Fibroblast of the aortic adventitia (primary cell): ENCODE measurements around the gene SORBS2. TPM values are rescaled to one million over a fixed set of nuclear protein-coding genes. Genes with fewer than 3 reads are reported as not detected.

Experiments
- DNase-seq: peaks from one replicate; pipeline ENCODE4 v3.0.0-alpha.2; 2010; ENCODE audit warnings: low read depth
- H3K4me3 ChIP-seq: 2 replicates; pipeline ENCODE4 v1.5.1; 2011; ENCODE audit warnings: low read depth, mild to moderate bottlenecking, control low read depth, low read length, moderate library complexity
- total RNA-seq: library from RNA; depleted of rRNA; stranded (reverse); fragments of >200 nt; gene quantifications from 2 replicates; pipeline ENCODE4 v1.2.3, GENCODE V29; 2012; ENCODE audit warnings: low replicate concordance
- TF ChIP-seq, protein P1 (sequence below): IDR thresholded peaks from 2 replicates; pipeline ENCODE4 v1.5.1; 2011; ENCODE audit warnings: mild to moderate bottlenecking, low read length, control low read depth, inconsistent platforms; ENCODE audit not compliant: insufficient read depth

The SORBS2 gene
- total RNA-seq, 1 donor = 2.8 TPM

- TF ChIP-seq, protein P1, sequence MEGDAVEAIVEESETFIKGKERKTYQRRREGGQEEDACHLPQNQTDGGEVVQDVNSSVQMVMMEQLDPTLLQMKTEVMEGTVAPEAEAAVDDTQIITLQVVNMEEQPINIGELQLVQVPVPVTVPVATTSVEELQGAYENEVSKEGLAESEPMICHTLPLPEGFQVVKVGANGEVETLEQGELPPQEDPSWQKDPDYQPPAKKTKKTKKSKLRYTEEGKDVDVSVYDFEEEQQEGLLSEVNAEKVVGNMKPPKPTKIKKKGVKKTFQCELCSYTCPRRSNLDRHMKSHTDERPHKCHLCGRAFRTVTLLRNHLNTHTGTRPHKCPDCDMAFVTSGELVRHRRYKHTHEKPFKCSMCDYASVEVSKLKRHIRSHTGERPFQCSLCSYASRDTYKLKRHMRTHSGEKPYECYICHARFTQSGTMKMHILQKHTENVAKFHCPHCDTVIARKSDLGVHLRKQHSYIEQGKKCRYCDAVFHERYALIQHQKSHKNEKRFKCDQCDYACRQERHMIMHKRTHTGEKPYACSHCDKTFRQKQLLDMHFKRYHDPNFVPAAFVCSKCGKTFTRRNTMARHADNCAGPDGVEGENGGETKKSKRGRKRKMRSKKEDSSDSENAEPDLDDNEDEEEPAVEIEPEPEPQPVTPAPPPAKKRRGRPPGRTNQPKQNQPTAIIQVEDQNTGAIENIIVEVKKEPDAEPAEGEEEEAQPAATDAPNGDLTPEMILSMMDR = no peak
- H3K4me3 ChIP-seq = no peak overlapping the region
- DNase-seq = peak; percentile 74
Observed at GRCh38 chr4:185847352-185848097, 35.5 kb upstream of the SORBS2 start.

DNA sequence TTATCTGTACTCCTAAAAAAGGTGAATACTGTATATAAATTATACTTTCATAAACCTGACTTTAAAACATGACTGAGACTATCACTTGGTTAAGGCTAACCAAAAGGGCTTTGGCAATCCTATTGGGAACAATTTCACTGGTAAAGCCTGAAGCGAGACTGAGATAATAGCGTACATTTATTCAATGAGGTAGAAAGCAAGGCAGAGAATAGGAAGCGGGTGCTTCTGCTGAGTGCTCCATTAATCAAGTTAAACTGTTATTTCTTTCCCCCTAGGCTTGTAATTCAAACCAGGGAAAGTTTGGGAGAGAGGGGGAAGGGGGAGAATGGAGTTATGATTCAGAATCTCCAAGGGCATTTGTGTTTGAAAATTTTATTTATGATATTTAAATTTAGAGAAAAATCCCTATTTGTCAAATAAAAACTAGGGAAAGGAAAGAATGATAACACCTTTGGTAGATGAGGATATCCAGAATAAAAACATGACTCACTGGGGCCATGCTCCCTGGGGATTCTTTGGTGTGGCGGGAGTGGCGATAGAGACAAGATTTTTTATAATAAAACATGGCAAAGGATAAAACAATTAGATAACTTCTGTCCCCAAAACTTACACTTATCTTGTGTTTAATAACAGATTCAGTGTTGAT lies 34.6 kb upstream of the SORBS2 start:
- H3K4me3 ChIP-seq = no peak overlapping the region
- TF ChIP-seq, protein P1 = no peak
- no peak for DNase-seq

GRCh38 chr4:185845966-185846365 lies 34.0 kb upstream of the SORBS2 start:
- TF ChIP-seq, protein P1 = no peak
- no peak overlapping the region for H3K4me3 ChIP-seq
- no peak for DNase-seq

GRCh38 chr4:185841451-185841850 lies 29.5 kb upstream of the SORBS2 start:
- no peak for DNase-seq
- TF ChIP-seq, protein P1 = no peak
- no peak overlapping the region for H3K4me3 ChIP-seq

DNA sequence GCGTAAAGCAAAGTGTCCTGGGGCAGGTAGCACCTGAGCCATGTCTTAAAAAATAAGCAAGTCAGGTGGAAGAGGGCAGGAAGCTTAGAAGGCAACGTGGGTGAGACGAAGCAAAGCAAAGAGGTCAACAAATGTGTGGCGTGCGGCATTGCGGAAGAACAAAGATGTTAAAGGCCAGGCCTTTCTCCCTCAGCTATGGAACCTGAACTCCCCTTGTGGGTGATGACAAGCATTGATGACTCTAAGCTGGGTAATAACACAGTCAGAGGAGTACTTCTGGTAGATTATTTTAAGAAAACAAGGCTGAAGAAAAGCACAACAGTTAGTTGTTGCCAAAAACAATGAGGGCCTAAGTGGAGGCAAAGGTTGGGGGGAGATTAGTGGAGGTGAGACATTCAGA lies 29.0 kb upstream of the SORBS2 start:
- no peak overlapping the region for H3K4me3 ChIP-seq
- DNase-seq = no peak
- TF ChIP-seq, protein P1 = no peak

DNA sequence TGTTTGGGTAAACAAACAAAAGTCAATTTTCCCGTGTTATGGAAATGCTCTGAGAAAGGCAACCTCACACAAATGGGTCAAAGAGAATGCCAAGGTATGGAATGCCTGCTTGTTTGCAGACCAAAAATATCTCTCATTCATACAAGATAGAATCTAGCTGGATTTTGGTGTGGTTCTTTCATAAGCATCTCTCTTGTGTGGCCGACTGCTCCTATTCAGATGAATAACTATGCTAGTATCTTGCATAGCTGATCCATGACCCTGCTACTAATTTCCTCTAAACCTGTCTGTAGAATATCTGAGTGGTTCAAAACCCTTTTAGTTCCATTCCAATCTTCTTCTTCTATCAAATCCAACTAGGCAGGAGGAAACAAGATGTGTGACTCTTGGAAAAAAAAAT lies 28.2 kb upstream of the SORBS2 start:
- TF ChIP-seq, protein P1 = no peak
- DNase-seq = peak; percentile 10
- no peak overlapping the region for H3K4me3 ChIP-seq

- DNase-seq = no peak
Observed at GRCh38 chr4:185839770-185840169, 27.8 kb upstream of the SORBS2 start.

More at GRCh38 chr4:185839770-185840169, 27.8 kb upstream of the SORBS2 start:
- no peak overlapping the region for H3K4me3 ChIP-seq
- TF ChIP-seq, protein P1 = no peak
